Fibroblast of the aortic adventitia (primary cell): ENCODE results near the gene MS4A10. TPM values are rescaled to one million over a fixed set of nuclear protein-coding genes. Genes with fewer than 3 reads are reported as not detected.
A peak's percentile ranks its signal among the peaks of the same experiment; 100 is the strongest.
"Not testable (repeated sequence)": the region's sequence is repeated elsewhere in the genome, so short reads cannot be mapped to it uniquely, and the experiment has no call there.

Experiments
- DNase-seq: peaks from one replicate; pipeline ENCODE4 v3.0.0-alpha.2; 2010; ENCODE audit warnings: low read depth
- H3K4me3 ChIP-seq: 2 replicates; pipeline ENCODE4 v1.5.1; 2011; ENCODE audit warnings: low read depth, mild to moderate bottlenecking, control low read depth, low read length, moderate library complexity
- total RNA-seq: library from RNA; depleted of rRNA; stranded (reverse); fragments of >200 nt; gene quantifications from 2 replicates; pipeline ENCODE4 v1.2.3, GENCODE V29; 2012; ENCODE audit warnings: low replicate concordance
- TF ChIP-seq, protein P1 (sequence below): IDR thresholded peaks from 2 replicates; pipeline ENCODE4 v1.5.1; 2011; ENCODE audit warnings: mild to moderate bottlenecking, low read length, control low read depth, inconsistent platforms; ENCODE audit not compliant: insufficient read depth

MS4A10 gene
- total RNA-seq, 1 donor = not detected

DNA sequence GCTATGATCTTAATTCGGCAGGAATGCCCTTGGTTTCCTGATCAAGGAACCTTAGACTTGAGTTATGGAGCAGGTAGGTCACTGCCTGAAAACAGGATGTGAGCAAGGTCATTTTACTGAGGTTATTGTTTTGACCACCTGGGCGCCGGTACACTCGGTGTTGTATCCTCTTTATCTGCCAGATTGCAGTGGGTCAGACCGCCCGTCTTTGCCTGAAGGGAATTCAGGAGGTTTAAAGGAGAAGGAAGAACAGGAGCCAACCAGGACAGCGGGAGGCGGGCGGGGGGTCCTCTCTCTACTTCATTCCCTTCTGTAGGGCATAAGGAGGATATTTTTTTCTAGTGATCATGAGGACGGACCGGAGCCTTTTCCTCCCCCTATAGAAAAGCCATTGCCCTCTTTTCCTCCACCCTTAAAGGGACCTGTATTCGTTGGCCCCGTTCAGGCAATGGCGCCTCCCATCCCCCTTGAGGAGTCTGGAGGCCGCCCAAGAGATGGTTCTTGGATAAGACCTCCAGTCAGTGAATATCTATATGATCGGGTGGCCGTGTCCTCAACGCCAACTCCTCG lies 27.8 kb upstream of the MS4A10 start:
- DNase-seq = no peak
- TF ChIP-seq, protein P1, sequence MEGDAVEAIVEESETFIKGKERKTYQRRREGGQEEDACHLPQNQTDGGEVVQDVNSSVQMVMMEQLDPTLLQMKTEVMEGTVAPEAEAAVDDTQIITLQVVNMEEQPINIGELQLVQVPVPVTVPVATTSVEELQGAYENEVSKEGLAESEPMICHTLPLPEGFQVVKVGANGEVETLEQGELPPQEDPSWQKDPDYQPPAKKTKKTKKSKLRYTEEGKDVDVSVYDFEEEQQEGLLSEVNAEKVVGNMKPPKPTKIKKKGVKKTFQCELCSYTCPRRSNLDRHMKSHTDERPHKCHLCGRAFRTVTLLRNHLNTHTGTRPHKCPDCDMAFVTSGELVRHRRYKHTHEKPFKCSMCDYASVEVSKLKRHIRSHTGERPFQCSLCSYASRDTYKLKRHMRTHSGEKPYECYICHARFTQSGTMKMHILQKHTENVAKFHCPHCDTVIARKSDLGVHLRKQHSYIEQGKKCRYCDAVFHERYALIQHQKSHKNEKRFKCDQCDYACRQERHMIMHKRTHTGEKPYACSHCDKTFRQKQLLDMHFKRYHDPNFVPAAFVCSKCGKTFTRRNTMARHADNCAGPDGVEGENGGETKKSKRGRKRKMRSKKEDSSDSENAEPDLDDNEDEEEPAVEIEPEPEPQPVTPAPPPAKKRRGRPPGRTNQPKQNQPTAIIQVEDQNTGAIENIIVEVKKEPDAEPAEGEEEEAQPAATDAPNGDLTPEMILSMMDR = no peak
- H3K4me3 ChIP-seq = no peak overlapping the region

DNA sequence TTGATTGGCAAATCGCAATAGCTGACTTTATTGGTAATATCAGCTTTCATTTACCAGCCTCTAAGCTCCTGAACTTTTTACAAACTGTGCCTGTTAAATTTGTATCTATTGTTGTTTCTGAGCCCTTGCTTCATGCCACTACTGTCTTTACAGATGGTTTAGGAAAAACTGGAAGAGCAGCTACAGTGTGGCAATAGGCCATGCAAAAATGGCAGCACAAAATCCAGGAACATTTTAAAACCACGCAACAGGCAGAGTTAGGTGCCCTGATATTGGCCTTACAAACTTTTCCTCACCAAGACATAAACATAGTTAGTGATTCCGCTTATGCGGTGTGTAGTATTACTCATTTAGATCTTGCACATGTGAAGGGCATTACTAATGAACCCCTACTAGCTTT lies 26.5 kb upstream of the MS4A10 start:
- DNase-seq, H3K4me3 ChIP-seq: not testable (repeated sequence)

GRCh38 chr11:60759438-60760225 lies 25.5 kb upstream of the MS4A10 start:
- not testable (repeated sequence) for H3K4me3 ChIP-seq, DNase-seq

DNA sequence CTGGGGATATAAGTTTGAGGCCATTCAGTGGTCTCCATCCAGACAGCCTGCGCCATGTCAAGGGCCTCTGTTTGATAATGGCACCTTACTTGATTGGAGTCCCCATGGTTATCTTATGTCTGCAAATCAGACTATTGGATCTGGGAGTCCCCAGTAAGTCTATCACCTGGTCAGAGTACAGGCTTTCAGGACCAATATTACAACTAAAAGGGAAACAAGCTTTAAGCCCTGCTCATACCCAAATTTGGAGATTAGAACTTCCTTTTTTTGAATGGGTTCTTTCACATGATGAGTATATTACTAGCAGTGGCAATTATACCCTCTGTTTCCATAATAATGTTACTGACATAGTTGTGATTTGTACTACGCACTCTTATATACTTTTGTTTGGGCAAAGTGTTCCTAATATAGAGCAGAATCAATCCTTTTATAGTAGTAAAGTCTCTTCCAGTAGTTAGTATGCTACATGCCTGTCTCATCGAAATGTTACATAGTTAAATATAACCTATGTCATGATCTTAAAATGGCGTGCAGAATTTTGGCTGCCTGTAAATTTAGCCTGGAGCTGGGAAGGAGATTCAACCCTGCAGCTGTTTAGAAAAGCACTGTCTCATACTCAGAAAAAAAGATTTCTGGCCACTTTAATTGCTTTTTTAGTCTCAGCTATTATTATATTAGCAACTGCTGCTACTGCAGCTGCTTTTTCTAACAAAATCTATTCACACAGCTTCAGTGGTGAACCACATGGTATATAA lies 23.5 kb upstream of the MS4A10 start:
- DNase-seq = no peak
- H3K4me3 ChIP-seq = no peak overlapping the region
- TF ChIP-seq, protein P1 = no peak

DNA sequence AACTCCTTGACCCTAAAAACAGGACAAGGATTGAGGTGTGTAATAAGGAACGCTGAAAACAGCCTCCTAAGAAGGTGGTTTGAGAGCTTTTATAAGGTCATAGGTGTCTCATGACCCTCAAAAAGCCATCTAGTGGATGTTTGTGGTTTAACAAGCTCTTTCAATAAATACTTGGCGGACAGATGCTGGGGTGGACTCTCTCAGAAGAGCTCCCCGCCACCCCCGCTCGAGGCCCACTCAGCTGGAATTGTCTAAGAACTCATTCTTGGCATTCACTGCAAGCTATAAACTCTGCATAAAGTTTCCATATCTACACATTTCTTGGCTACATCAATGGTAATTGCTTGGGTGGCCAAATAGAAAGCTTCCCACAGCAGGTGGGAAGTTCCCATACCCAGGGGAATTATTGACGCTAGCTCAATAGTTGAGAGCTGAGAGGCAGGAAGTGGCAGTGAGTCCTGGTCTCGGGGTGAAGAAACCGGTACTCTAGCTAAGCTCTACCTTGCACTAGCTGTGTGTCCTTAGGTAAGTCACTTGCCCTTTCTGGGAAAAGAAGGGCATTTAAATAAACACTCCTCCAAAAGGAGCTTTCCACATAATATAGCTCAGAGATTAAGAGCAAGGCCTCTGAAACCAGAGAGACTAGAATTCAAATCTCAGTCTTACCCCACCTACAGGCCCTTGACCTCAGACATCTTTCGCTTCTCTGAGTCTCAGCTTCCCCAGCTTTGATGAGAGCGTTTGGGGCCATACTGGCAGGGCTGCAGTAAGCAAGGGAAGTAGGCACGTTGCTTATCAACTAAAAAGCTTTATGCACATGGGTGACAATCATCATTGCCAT lies 22.1 kb upstream of the MS4A10 start:
- TF ChIP-seq, protein P1 = peak; percentile 27
- H3K4me3 ChIP-seq = no peak overlapping the region
- DNase-seq = no peak

DNA sequence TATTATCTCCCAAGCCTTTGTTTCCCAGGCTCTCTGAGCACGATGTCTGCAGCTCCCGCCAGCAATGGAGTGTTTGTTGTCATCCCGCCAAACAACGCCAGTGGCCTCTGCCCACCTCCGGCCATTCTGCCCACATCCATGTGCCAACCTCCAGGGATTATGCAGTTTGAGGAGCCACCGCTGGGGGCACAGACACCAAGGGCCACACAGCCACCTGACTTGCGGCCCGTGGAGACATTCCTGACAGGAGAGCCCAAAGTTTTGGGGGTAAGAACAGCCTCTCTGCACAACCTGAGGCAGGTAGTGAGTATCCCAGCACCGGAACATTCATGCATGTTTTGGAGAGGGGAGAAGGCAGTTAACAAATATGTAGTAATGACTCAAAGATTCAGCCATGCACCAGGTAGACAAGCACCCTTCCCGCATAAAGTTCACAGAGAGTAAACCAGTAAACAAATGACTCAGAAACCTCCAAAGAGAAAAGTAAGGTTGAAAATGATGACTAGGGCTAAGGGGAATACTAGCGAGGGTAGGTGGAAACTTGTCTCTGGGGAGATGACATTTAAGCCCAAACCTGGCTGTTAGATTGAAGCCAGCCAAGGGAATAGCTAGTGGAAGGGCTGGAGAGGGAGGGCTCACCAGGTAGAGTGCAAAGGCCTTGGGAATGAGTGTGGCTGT lies 21.3 kb upstream of the MS4A10 start:
- TF ChIP-seq, protein P1 = no peak
- H3K4me3 ChIP-seq = no peak overlapping the region
- DNase-seq = no peak

DNA sequence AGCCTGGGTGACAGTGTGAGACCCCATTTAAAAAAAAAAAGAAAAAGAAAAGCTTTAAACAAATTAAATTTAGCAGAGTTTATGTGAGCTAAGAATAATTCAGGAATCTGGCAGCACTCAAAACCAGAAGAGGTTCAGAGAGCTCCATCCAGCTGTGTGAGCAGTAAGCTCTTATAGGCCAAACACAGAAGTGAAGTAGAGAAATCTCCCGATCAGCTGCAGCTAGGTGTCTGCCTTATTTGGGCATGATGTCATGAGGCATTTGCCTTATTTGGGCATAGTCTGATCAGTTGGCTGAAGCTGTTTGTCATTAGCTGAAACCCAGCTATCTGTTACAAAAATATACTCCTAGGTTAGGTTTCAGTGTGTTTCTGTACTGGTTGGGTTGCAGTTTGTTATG lies 20.3 kb upstream of the MS4A10 start:
- DNase-seq = no peak
- TF ChIP-seq, protein P1 = no peak

More for the DNA sequence above, 20.3 kb upstream of the MS4A10 start:
- H3K4me3 ChIP-seq = no peak overlapping the region
